Right lobe of liver (tissue), 6 donors: ENCODE results near the gene BPGM. TPM values are rescaled to one million over a fixed set of nuclear protein-coding genes. Genes with fewer than 3 reads are reported as not detected.

Experiments
- ATAC-seq, 4 donors: fragments of 200-7000 bp; cut with Tn5 transposase; one replicate each; pipeline ENCODE4 v1.9.1; 2020; ENCODE audit warnings: mild to moderate bottlenecking in 4 of 4, moderate library complexity in 4 of 4
- DNase-seq, 3 donors: peaks; one replicate each; pipeline ENCODE4 v3.0.0-alpha.2; 2020
- H3K27ac ChIP-seq, 3 donors: fragments of 200-600 bp; one replicate each; pipeline ENCODE4 v1.8.0; 2022
- H3K27me3 ChIP-seq, 2 donors: fragments of 200-600 bp; one replicate each; pipeline ENCODE4 v1.8.0; 2022
- H3K36me3 ChIP-seq, 4 donors: fragments of 200-600 bp; sonication (generic) in 1 of 4; one replicate each; pipeline versions ENCODE4 v1.5.1 to v1.8.0; 2017 to 2022; ENCODE audit warnings: control low read depth in 1 of 4
- H3K4me1 ChIP-seq, 4 donors: fragments of 200-600 bp; sonication (generic) in 1 of 4; one replicate each; pipeline versions ENCODE4 v1.5.1 to v1.8.0; 2017 to 2022; ENCODE audit warnings: control low read depth in 1 of 4
- H3K4me3 ChIP-seq, 3 donors: fragments of 200-600 bp; one replicate each; pipeline ENCODE4 v1.8.0; 2022
- H3K9me3 ChIP-seq, 4 donors: fragments of 200-600 bp; sonication (generic) in 1 of 4; one replicate each; pipeline versions ENCODE4 v1.5.1 to v1.8.0; 2017 to 2022; ENCODE audit warnings: control low read depth in 1 of 4
- CTCF ChIP-seq, 4 donors: fragments of 200-600 bp in 3 of 4; fragments of 450-650 bp in 1 of 4; IDR thresholded peaks; one replicate each; pipeline versions ENCODE4 v1.5.1 to v1.8.0; 2016 to 2022; ENCODE audit warnings: antibody characterized with exemption in 4 of 4, mild to moderate bottlenecking in 2 of 4
- POLR2A ChIP-seq: fragments of 450-650 bp; IDR thresholded peaks from one replicate; pipeline ENCODE4 v1.6.1; 2017; ENCODE audit warnings: antibody characterized with exemption, mild to moderate bottlenecking
- WGBS: methylation state at CpG from one replicate; pipeline ENCODE4 v1.1.6; 2018; ENCODE audit warnings: low coverage, low lambda C conversion rate; ENCODE audit not compliant: insufficient coverage; ENCODE audit errors: missing lambda C conversion rate; 5-methylcytosine and 5-hydroxymethylcytosine counted together
- intact Hi-C, 2 donors: fragments of 100-400 bp; cut with DNase I; formaldehyde crosslinking; loops; one replicate each; pipeline versions ENCODE4 v1.11.2 to v1.14.1; 2022
- total RNA-seq, 6 experiments: library from RNA; depleted of rRNA in 2 of 6; stranded (reverse); fragments of >200 nt in 2 of 6; fragmentation: NEBNext Ultra II Directional in 3 of 6; extraction: Animal tissue kit (Norgen Biotek cat#: 25700) in 3 of 6; gene quantifications; one replicate each; pipeline versions ENCODE4 v1.1.0 to v1.2.4, GENCODE V29; 2016 to 2023
- donor health status: DM: no; HTN: yes; CAD: no.
- donor health status: DM: no; HTN: no; CAD: no.
- donor health status: DM: no; HTN: no; CAD: no.
- donor health status: DM: no; HTN: yes; CAD: no.
- donor health status: DM: no; HTN: yes; CAD: no.

Gene BPGM
- total RNA-seq, 6 experiments from 2014 or later, result 5.9 to 10.9 (median 7.3) TPM

- 82% methylated on average over 3 of the region's 3 CpGs for WGBS
- no peaks in the 10 kb centered on the region for H3K27me3 ChIP-seq
- TF ChIP-seq CTCF (IDR thresholded peaks at IDR 0.05), result no peak
- TF ChIP-seq POLR2A, result no peak
- ATAC-seq, result no peak
- H3K36me3 ChIP-seq, result no peaks in the 10 kb centered on the region
- intact Hi-C loops, result no loop called here
- no peak overlapping the region for H3K27ac ChIP-seq
- H3K4me3 ChIP-seq, result no peak overlapping the region
- no peak for DNase-seq
- no peaks in the 10 kb centered on the region for H3K9me3 ChIP-seq
- peaks cover 0 to 7% (median 2%) of the 10 kb centered on the region in 4 donors for H3K4me1 ChIP-seq
Measured at GRCh38 chr7:134697205-134697886, 50.7 kb downstream of the BPGM start.

GRCh38 chr7:134698481-134698880 is 51.8 kb downstream of the BPGM start:
- TF ChIP-seq POLR2A (no peak), CTCF (IDR thresholded peaks at IDR 0.05) (no peak)
- Histone ChIP-seq H3K9me3 (no peaks in the 10 kb centered on the region), H3K27me3 (no peaks in the 10 kb centered on the region), H3K4me3 (no peak overlapping the region), H3K4me1 (peaks cover 0 to 18% (median 2%) of the 10 kb centered on the region in 4 donors), H3K36me3 (no peaks in the 10 kb centered on the region), H3K27ac (no peak overlapping the region)
- ATAC-seq (no peak), DNase-seq (no peak)
- WGBS, result 92% methylated on average over 1 of the region's 1 CpG
- intact Hi-C loops, result no loop called here

GRCh38 chr7:134699021-134699818 is 52.6 kb downstream of the BPGM start:
- DNase-seq (no peak), ATAC-seq (no peak)
- 75% methylated on average over 6 of the region's 8 CpGs for whole genome bisulfite sequencing
- no peaks in the 10 kb centered on the region for H3K36me3 ChIP-seq
- no peak overlapping the region for H3K27ac ChIP-seq
- no peaks in the 10 kb centered on the region for H3K27me3 ChIP-seq
- H3K4me1 ChIP-seq, result peaks cover 0 to 25% (median 2%) of the 10 kb centered on the region in 4 donors
- intact Hi-C loops, result no loop called here
- H3K9me3 ChIP-seq, result no peaks in the 10 kb centered on the region
- no peak overlapping the region for H3K4me3 ChIP-seq
- TF ChIP-seq CTCF (IDR thresholded peaks at IDR 0.05) (no peak), POLR2A (no peak)

- H3K27ac ChIP-seq, result no peak overlapping the region
- 76% methylated on average over 2 of the region's 2 CpGs for WGBS
- intact Hi-C loops, result no loop called here
Measured at GRCh38 chr7:134699899-134700298, 53.2 kb downstream of the BPGM start.

More at GRCh38 chr7:134699899-134700298, 53.2 kb downstream of the BPGM start:
- Histone ChIP-seq H3K4me1 (peaks cover 0 to 32% (median 2%) of the 10 kb centered on the region in 4 donors), H3K4me3 (no peak overlapping the region), H3K9me3 (no peaks in the 10 kb centered on the region), H3K27me3 (no peaks in the 10 kb centered on the region), H3K36me3 (no peaks in the 10 kb centered on the region)
- no peak for DNase-seq
- no peak for TF ChIP-seq POLR2A
- no peak for TF ChIP-seq CTCF (IDR thresholded peaks at IDR 0.05)
- no peak for ATAC-seq
